Measurements from ENCODE around the gene RNF222. TPM values are rescaled to one million over a fixed set of nuclear protein-coding genes. Genes with fewer than 3 reads are reported as not detected.

RNF222 gene
- total RNA-seq, 1 experiment from 2014 or later, result not detected

GRCh38 chr17:8426094-8426720 lies 28.6 kb upstream of the RNF222 start:
- H3K27me3 ChIP-seq (replicated peaks), result no peaks in the 10 kb centered on the region
- H3K4me1 ChIP-seq (replicated peaks), result no peaks in the 10 kb centered on the region
- no peaks in the 10 kb centered on the region for H3K36me3 ChIP-seq
- no peaks in the 10 kb centered on the region for H3K9me3 ChIP-seq (replicated peaks)
- no peak overlapping the region for H3K27ac ChIP-seq
- DNase-seq (ENCODE audit: low read depth in 1 of 2, low spot score in 2 of 2), result no peak
- H3K4me3 ChIP-seq, result no peak overlapping the region

GRCh38 chr17:8421571-8421970 lies 23.9 kb upstream of the RNF222 start:
- Histone ChIP-seq H3K9me3 (replicated peaks) (no peaks in the 10 kb centered on the region), H3K4me1 (replicated peaks) (peaks cover 8% of the 10 kb centered on the region), H3K4me3 (no peak overlapping the region), H3K36me3 (no peaks in the 10 kb centered on the region), H3K27me3 (replicated peaks) (no peaks in the 10 kb centered on the region), H3K27ac (no peak overlapping the region)
- DNase-seq (ENCODE audit: low read depth in 1 of 2, low spot score in 2 of 2), result no peak

- no peaks in the 10 kb centered on the region for H3K36me3 ChIP-seq
- no peaks in the 10 kb centered on the region for H3K9me3 ChIP-seq (replicated peaks)
- peaks cover 8% of the 10 kb centered on the region for H3K4me1 ChIP-seq (replicated peaks)
- H3K27me3 ChIP-seq (replicated peaks), result no peaks in the 10 kb centered on the region
- H3K4me3 ChIP-seq, result no peak overlapping the region
- no peak overlapping the region for H3K27ac ChIP-seq
- no peak for DNase-seq (ENCODE audit: low read depth in 1 of 2, low spot score in 2 of 2)
These were observed 22.7 kb upstream of the RNF222 start for GRCh38 chr17:8420041-8420934.

GRCh38 chr17:8419305-8419704 lies 21.7 kb upstream of the RNF222 start:
- no peaks in the 10 kb centered on the region for H3K9me3 ChIP-seq (replicated peaks)
- H3K36me3 ChIP-seq, result no peaks in the 10 kb centered on the region
- H3K4me1 ChIP-seq (replicated peaks), result peaks cover 8% of the 10 kb centered on the region
- H3K27ac ChIP-seq, result no peak overlapping the region
- DNase-seq (ENCODE audit: low read depth in 1 of 2, low spot score in 2 of 2), result no peak
- no peak overlapping the region for H3K4me3 ChIP-seq
- no peaks in the 10 kb centered on the region for H3K27me3 ChIP-seq (replicated peaks)

- H3K36me3 ChIP-seq, result no peaks in the 10 kb centered on the region
- no peak overlapping the region for H3K27ac ChIP-seq
- no peak overlapping the region for H3K4me3 ChIP-seq
- no peaks in the 10 kb centered on the region for H3K27me3 ChIP-seq (replicated peaks)
- peaks cover 8% of the 10 kb centered on the region for H3K4me1 ChIP-seq (replicated peaks)
- DNase-seq (ENCODE audit: low read depth in 1 of 2, low spot score in 2 of 2), result no peak
- no peaks in the 10 kb centered on the region for H3K9me3 ChIP-seq (replicated peaks)
These were observed 20.8 kb upstream of the RNF222 start for GRCh38 chr17:8418471-8418870.

- H3K27ac ChIP-seq, result no peak overlapping the region
- no peak overlapping the region for H3K4me3 ChIP-seq
- no peak for DNase-seq (ENCODE audit: low read depth in 1 of 2, low spot score in 2 of 2)
- no peaks in the 10 kb centered on the region for H3K9me3 ChIP-seq (replicated peaks)
- no peaks in the 10 kb centered on the region for H3K36me3 ChIP-seq
- peaks cover 8% of the 10 kb centered on the region for H3K4me1 ChIP-seq (replicated peaks)
- no peaks in the 10 kb centered on the region for H3K27me3 ChIP-seq (replicated peaks)
These were observed 20.2 kb upstream of the RNF222 start for GRCh38 chr17:8417806-8418205.

GRCh38 chr17:8413938-8414337 lies 16.3 kb upstream of the RNF222 start:
- Histone ChIP-seq H3K36me3 (no peaks in the 10 kb centered on the region), H3K27me3 (replicated peaks) (no peaks in the 10 kb centered on the region), H3K4me3 (no peak overlapping the region), H3K9me3 (replicated peaks) (no peaks in the 10 kb centered on the region; the same call in 1 of the 2 replicates), H3K27ac (no peak overlapping the region), H3K4me1 (replicated peaks) (peaks cover 11% of the 10 kb centered on the region)
- no peak for DNase-seq (ENCODE audit: low read depth in 1 of 2, low spot score in 2 of 2)

- Histone ChIP-seq H3K27me3 (replicated peaks) (no peaks in the 10 kb centered on the region), H3K4me3 (no peak overlapping the region), H3K27ac (no peak overlapping the region), H3K36me3 (no peaks in the 10 kb centered on the region), H3K4me1 (replicated peaks) (peaks cover 11% of the 10 kb centered on the region), H3K9me3 (replicated peaks) (no peaks in the 10 kb centered on the region; the same call in 1 of the 2 replicates)
- DNase-seq (ENCODE audit: low read depth in 1 of 2, low spot score in 2 of 2), result no peak
These were observed 15.7 kb upstream of the RNF222 start for GRCh38 chr17:8413328-8413727.

GRCh38 chr17:8412089-8412488 lies 14.5 kb upstream of the RNF222 start:
- peaks cover 4% of the 10 kb centered on the region for H3K4me1 ChIP-seq (replicated peaks)
- no peak overlapping the region for H3K27ac ChIP-seq
- H3K27me3 ChIP-seq (replicated peaks), result no peaks in the 10 kb centered on the region
- H3K36me3 ChIP-seq, result no peaks in the 10 kb centered on the region
- no peaks in the 10 kb centered on the region; the same call in 1 of the 2 replicates for H3K9me3 ChIP-seq (replicated peaks)
- H3K4me3 ChIP-seq, result no peak overlapping the region
- no peak for DNase-seq (ENCODE audit: low read depth in 1 of 2, low spot score in 2 of 2)

GRCh38 chr17:8410883-8411238 lies 13.2 kb upstream of the RNF222 start:
- no peaks in the 10 kb centered on the region for H3K27me3 ChIP-seq (replicated peaks)
- DNase-seq (ENCODE audit: low read depth in 1 of 2, low spot score in 2 of 2), result no peak
- no peaks in the 10 kb centered on the region; the same call in 1 of the 2 replicates for H3K9me3 ChIP-seq (replicated peaks)
- H3K27ac ChIP-seq, result no peak overlapping the region
- no peaks in the 10 kb centered on the region for H3K36me3 ChIP-seq
- H3K4me3 ChIP-seq, result no peak overlapping the region
- H3K4me1 ChIP-seq (replicated peaks), result 0 out of 2 replicates have a peak, but pooled peaks cover 3% of the 10 kb centered on the region

GRCh38 chr17:8409966-8410882 lies 12.6 kb upstream of the RNF222 start:
- Histone ChIP-seq H3K4me3 (no peak overlapping the region), H3K27ac (no peak overlapping the region), H3K36me3 (no peaks in the 10 kb centered on the region), H3K27me3 (replicated peaks) (no peaks in the 10 kb centered on the region), H3K9me3 (replicated peaks) (no peaks in the 10 kb centered on the region; the same call in 1 of the 2 replicates), H3K4me1 (replicated peaks) (0 out of 2 replicates have a peak, but pooled peaks cover 3% of the 10 kb centered on the region)
- peak; percentile 58 to 83 for DNase-seq (ENCODE audit: low read depth in 1 of 2, low spot score in 2 of 2)

- DNase-seq (ENCODE audit: low read depth in 1 of 2, low spot score in 2 of 2), result no peak
- H3K4me3 ChIP-seq, result no peak overlapping the region
- H3K27me3 ChIP-seq (replicated peaks), result no peaks in the 10 kb centered on the region
- no peaks in the 10 kb centered on the region; the same call in 1 of the 2 replicates for H3K9me3 ChIP-seq (replicated peaks)
- no peak overlapping the region for H3K27ac ChIP-seq
- H3K4me1 ChIP-seq (replicated peaks), result 0 out of 2 replicates have a peak, but pooled peaks cover 3% of the 10 kb centered on the region
- H3K36me3 ChIP-seq, result no peaks in the 10 kb centered on the region
These were observed 10.7 kb upstream of the RNF222 start for GRCh38 chr17:8408371-8408770.

- no peak for DNase-seq (ENCODE audit: low read depth in 1 of 2, low spot score in 2 of 2)
- Histone ChIP-seq H3K27ac (no peak overlapping the region), H3K4me3 (no peak overlapping the region), H3K27me3 (replicated peaks) (no peaks in the 10 kb centered on the region), H3K9me3 (replicated peaks) (no peaks in the 10 kb centered on the region; the same call in 1 of the 2 replicates), H3K4me1 (replicated peaks) (0 out of 2 replicates have a peak, but pooled peaks cover 3% of the 10 kb centered on the region), H3K36me3 (no peaks in the 10 kb centered on the region)
These were observed 8.5 kb upstream of the RNF222 start for GRCh38 chr17:8406174-8406573.

Data from SJSA1 (cell line).